Measurements from ENCODE around the gene RPS6KL1.

The RPS6KL1 gene

DNA sequence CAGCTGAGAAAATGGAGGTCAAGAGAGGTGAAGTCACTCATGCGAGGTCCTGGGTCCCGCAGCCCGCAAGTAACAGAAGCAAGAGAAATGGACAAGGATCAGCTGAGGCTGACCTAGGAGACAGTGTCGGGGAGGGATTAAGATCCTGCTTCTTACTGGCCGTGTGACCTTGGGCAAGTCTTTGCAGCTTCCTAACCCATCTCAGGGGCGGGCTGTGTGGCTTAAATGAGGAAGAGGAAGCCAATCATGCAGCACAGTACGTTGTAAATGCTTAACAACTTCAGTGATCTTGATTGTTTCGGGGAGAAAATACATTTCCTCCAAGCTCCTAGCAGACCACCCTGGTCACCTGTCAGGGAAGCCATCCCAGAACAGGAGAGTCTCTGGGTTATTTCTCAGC is 39.4 kb upstream of the RPS6KL1 start:
- H3K4me3 ChIP-seq (ENCODE audit: low read depth, low read length), result no peak overlapping the region
- no peak for TF ChIP-seq CTCF (IDR thresholded peaks at IDR 0.05; ENCODE audit: control insufficient read depth, extremely low read depth, insufficient read depth)
- no peak for DNase-seq (ENCODE audit: low read depth)

- TF ChIP-seq CTCF (IDR thresholded peaks at IDR 0.05; ENCODE audit: control insufficient read depth, extremely low read depth, insufficient read depth), result no peak
- no peak for DNase-seq (ENCODE audit: low read depth)
These were observed 39.0 kb upstream of the RPS6KL1 start for GRCh38 chr14:74962046-74962445.

GRCh38 chr14:74961238-74961911 is 38.3 kb upstream of the RPS6KL1 start:
- DNase-seq (ENCODE audit: low read depth), result no peak
- no peak overlapping the region for H3K4me3 ChIP-seq (ENCODE audit: low read depth, low read length)
- TF ChIP-seq CTCF (IDR thresholded peaks at IDR 0.05; ENCODE audit: control insufficient read depth, extremely low read depth, insufficient read depth), result no peak

More at GRCh38 chr14:74962046-74962445, 39.0 kb upstream of the RPS6KL1 start:
- H3K4me3 ChIP-seq (ENCODE audit: low read depth, low read length), result no peak overlapping the region

DNA sequence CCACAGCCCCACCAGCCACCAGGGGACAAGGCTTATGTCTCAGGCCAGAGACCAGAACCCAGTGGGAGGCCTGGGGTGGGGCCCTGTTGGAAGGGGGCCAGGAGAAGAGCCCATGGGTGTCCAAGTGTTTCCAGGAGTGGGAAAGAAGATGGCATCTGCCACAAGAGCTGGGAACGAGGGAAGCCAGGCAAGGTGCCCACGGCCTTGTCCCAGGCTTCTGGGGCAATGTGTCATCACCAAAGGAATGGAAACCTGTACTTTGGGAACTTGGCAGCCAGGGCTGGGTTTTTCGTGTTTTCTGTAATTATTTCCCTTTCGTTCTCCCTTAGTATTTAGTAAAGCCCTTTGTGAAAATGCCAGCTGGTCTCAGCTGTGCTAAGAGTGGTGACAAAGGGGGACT is 37.7 kb upstream of the RPS6KL1 start:
- H3K4me3 ChIP-seq (ENCODE audit: low read depth, low read length), result no peak overlapping the region
- DNase-seq (ENCODE audit: low read depth), result no peak
- TF ChIP-seq CTCF (IDR thresholded peaks at IDR 0.05; ENCODE audit: control insufficient read depth, extremely low read depth, insufficient read depth), result no peak

GRCh38 chr14:74959596-74960180 is 36.6 kb upstream of the RPS6KL1 start:
- H3K4me3 ChIP-seq (ENCODE audit: low read depth, low read length), result no peak overlapping the region
- no peak for DNase-seq (ENCODE audit: low read depth)
- TF ChIP-seq CTCF (IDR thresholded peaks at IDR 0.05; ENCODE audit: control insufficient read depth, extremely low read depth, insufficient read depth), result no peak

GRCh38 chr14:74956280-74957072 is 33.4 kb upstream of the RPS6KL1 start:
- no peak for DNase-seq (ENCODE audit: low read depth)
- H3K4me3 ChIP-seq (ENCODE audit: low read depth, low read length), result no peak overlapping the region
- TF ChIP-seq CTCF (IDR thresholded peaks at IDR 0.05; ENCODE audit: control insufficient read depth, extremely low read depth, insufficient read depth), result no peak

Data from LNCaP clone FGC (cell line).